Measurements from ENCODE around the gene PBX1.

Gene PBX1

DNA sequence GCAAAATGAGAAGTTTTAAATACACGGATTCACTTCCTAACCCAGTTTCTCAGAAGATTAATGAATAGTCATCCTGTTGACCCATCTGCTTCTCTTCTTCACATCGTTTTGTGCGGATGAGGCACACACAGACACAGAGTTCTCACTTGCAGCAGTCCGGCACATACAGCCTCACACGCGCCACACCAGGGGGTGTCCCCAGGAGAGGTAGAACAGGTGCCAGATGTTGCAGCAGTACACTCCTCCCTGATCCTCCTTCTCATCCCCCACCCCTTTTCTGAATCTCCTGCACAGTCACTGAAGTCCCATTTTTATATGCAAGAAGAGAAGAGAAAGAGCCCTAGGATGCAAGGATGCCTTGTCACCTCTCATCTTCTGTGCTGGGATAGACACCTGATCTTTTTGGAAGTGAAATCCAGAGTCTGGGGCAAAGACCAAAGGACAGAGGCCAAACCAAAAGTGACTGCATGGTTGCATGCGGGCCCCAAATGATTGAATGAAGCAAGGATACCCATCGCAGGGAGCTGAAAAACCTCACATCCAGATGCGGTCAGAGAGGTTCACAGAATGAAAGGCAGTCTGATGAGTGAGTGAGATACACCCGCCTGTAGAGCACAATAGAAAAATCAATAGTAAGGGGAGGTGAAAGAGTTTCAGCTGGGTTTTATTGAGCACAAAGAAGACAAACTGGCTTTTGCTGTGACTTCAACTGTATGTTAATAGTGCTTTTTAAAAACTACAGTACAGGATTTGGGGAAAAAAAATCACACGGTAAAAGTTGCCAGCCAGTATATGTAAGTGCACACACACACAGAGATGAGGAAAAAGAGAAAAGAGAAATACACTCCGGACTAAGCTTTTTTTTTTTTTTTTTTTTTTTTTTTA is 28.9 kb downstream of the PBX1 start:
- Histone ChIP-seq H3K4me2 (ENCODE audit: insufficient read depth, low read length) (no peak overlapping the region), H3K4me1 (ENCODE audit: insufficient read depth, low read length) (no peaks in the 10 kb centered on the region), H3K27ac (ENCODE audit: low read length) (no peak overlapping the region), H3K9ac (ENCODE audit: low read depth, low read length) (no peak overlapping the region), H3K4me3 (ENCODE audit: low read depth in 1 of 2, low read length in 2 of 2) (no peak overlapping the region), H3K79me2 (ENCODE audit: insufficient read depth, low read length) (no peaks in the 10 kb centered on the region), H4K20me1 (ENCODE audit: insufficient read depth, low read length) (no peaks in the 10 kb centered on the region), H3K27me3 (ENCODE audit: insufficient read depth, low read length, poor library complexity) (peaks cover 13% of the 10 kb centered on the region), H2AFZ (ENCODE audit: low read depth, low read length) (no peak overlapping the region), H3K9me3 (ENCODE audit: insufficient read depth, low read length, severe bottlenecking) (no peaks in the 10 kb centered on the region), H3K36me3 (ENCODE audit: insufficient read depth, low read length) (no peaks in the 10 kb centered on the region)
- no peak for DNase-seq
- TF ChIP-seq EZH2 (IDR thresholded peaks at IDR 0.05; ENCODE audit: borderline replicate concordance, low read depth, low read length, severe bottlenecking) = no peak
- TF ChIP-seq, protein P1, sequence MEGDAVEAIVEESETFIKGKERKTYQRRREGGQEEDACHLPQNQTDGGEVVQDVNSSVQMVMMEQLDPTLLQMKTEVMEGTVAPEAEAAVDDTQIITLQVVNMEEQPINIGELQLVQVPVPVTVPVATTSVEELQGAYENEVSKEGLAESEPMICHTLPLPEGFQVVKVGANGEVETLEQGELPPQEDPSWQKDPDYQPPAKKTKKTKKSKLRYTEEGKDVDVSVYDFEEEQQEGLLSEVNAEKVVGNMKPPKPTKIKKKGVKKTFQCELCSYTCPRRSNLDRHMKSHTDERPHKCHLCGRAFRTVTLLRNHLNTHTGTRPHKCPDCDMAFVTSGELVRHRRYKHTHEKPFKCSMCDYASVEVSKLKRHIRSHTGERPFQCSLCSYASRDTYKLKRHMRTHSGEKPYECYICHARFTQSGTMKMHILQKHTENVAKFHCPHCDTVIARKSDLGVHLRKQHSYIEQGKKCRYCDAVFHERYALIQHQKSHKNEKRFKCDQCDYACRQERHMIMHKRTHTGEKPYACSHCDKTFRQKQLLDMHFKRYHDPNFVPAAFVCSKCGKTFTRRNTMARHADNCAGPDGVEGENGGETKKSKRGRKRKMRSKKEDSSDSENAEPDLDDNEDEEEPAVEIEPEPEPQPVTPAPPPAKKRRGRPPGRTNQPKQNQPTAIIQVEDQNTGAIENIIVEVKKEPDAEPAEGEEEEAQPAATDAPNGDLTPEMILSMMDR (IDR thresholded peaks at IDR 0.05; ENCODE audit: borderline replicate concordance, extremely low read depth, low read length, poor library complexity, severe bottlenecking) = no peak
- no peak for ATAC-seq (ENCODE audit: insufficient read depth, low read depth)

DNA sequence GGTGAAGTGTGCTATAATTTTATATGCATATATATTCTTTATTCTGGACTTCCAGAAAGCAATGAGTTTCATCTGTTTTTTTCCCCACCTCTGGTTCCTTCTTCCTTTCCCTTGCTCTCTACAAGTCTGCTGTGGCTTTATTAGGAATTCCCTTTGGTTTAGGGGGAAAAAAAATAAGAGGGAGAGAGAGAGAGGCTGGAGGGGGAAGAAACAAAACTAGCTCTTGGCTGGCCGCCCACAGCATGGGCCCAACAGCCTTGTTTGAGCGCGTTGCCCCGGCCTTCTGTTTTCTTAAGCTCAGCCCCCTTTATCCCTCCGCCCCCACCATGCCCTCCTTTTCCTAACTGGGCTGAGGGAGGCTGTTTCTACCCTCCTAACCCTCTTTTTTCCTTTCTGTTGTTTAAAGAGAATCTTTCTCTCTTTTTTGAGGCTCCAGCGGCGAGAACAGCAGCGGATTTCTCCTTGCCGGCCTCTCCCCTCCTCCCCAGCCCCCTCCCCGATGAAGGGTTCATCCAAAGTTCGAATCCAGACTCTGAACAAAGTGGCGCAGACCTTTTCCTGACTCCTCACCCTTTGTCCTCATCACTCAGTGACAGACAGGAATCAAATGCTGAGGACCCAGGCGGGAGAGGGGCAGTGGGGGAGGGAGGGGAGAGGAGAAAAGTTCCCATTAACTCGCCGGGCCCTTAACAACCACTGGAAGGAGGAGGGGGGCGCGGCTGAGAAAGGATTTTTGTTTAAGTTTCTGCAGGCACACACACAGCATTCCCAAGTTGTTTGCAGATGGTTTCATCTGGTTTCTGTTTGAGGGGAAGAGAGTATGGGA is 29.7 kb downstream of the PBX1 start:
- Histone ChIP-seq H4K20me1 (ENCODE audit: insufficient read depth, low read length) (no peaks in the 10 kb centered on the region), H3K79me2 (ENCODE audit: insufficient read depth, low read length) (no peaks in the 10 kb centered on the region), H3K36me3 (ENCODE audit: insufficient read depth, low read length) (no peaks in the 10 kb centered on the region), H3K4me2 (ENCODE audit: insufficient read depth, low read length) (no peak overlapping the region), H3K4me3 (ENCODE audit: low read depth in 1 of 2, low read length in 2 of 2) (no peak overlapping the region), H3K9ac (ENCODE audit: low read depth, low read length) (no peak overlapping the region), H2AFZ (ENCODE audit: low read depth, low read length) (no peak overlapping the region), H3K9me3 (ENCODE audit: insufficient read depth, low read length, severe bottlenecking) (no peaks in the 10 kb centered on the region), H3K27me3 (ENCODE audit: insufficient read depth, low read length, poor library complexity) (peaks cover 13% of the 10 kb centered on the region), H3K27ac (ENCODE audit: low read length) (no peak overlapping the region), H3K4me1 (ENCODE audit: insufficient read depth, low read length) (no peaks in the 10 kb centered on the region)
- no peak for TF ChIP-seq EZH2 (IDR thresholded peaks at IDR 0.05; ENCODE audit: borderline replicate concordance, low read depth, low read length, severe bottlenecking)
- TF ChIP-seq, protein P1 (IDR thresholded peaks at IDR 0.05; ENCODE audit: borderline replicate concordance, extremely low read depth, low read length, poor library complexity, severe bottlenecking) = no peak
- DNase-seq (no peak), ATAC-seq (ENCODE audit: insufficient read depth, low read depth) (no peak)

DNA sequence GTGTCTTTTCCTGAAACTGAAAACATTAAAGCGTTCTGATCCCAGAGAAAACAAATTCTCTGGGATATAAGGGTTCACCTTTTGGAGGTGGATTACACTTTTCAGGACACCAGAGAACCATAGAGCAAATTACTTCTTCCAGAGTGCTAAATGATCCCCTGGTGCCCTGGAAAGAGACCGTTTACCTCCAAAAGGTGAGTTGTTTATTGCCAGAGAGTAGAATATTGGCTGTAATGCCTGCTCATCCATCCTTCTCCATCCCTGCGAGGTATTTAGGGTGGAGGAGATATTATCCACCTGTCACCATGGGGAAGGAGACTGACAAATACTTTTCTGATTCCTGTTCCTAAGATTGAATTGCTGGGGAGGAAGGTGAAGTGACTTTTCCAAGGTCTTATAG is 30.4 kb downstream of the PBX1 start:
- no peaks in the 10 kb centered on the region for H3K36me3 ChIP-seq (ENCODE audit: insufficient read depth, low read length)
- H2AFZ ChIP-seq (ENCODE audit: low read depth, low read length) = no peak overlapping the region
- peaks cover 13% of the 10 kb centered on the region for H3K27me3 ChIP-seq (ENCODE audit: insufficient read depth, low read length, poor library complexity)
- H3K4me3 ChIP-seq (ENCODE audit: low read depth in 1 of 2, low read length in 2 of 2) = no peak overlapping the region
- no peaks in the 10 kb centered on the region for H3K4me1 ChIP-seq (ENCODE audit: insufficient read depth, low read length)
- TF ChIP-seq EZH2 (IDR thresholded peaks at IDR 0.05; ENCODE audit: borderline replicate concordance, low read depth, low read length, severe bottlenecking) = no peak
- TF ChIP-seq, protein P1 (IDR thresholded peaks at IDR 0.05; ENCODE audit: borderline replicate concordance, extremely low read depth, low read length, poor library complexity, severe bottlenecking) = no peak
- ATAC-seq (ENCODE audit: insufficient read depth, low read depth) (no peak), DNase-seq (no peak)
- H3K9ac ChIP-seq (ENCODE audit: low read depth, low read length) = no peak overlapping the region
- no peak overlapping the region for H3K4me2 ChIP-seq (ENCODE audit: insufficient read depth, low read length)
- no peaks in the 10 kb centered on the region for H4K20me1 ChIP-seq (ENCODE audit: insufficient read depth, low read length)
- H3K27ac ChIP-seq (ENCODE audit: low read length) = no peak overlapping the region
- no peaks in the 10 kb centered on the region for H3K9me3 ChIP-seq (ENCODE audit: insufficient read depth, low read length, severe bottlenecking)
- no peaks in the 10 kb centered on the region for H3K79me2 ChIP-seq (ENCODE audit: insufficient read depth, low read length)

Measured in DND-41 (cell line).